Measurements from ENCODE around the gene FER1L5.
"Not testable (repeated sequence)": the region's sequence is repeated elsewhere in the genome, so short reads cannot be mapped to it uniquely, and the experiment has no call there.

Gene FER1L5

GRCh38 chr2:96633641-96634040, 8.9 kb upstream of the FER1L5 start:
- no peak for DNase-seq
- intact Hi-C loops (cut with DNase I): loop anchor here (10.0 kb wide), 1 partner anchor 131 kb away; the partner anchor contains the start of gene CNNM4

GRCh38 chr2:96636551-96637171, 5.9 kb upstream of the FER1L5 start:
- no peak for DNase-seq

GRCh38 chr2:96637385-96638143, 5.0 kb upstream of the FER1L5 start:
- intact Hi-C loops (cut with DNase I): loop anchor here (1.0 to 10.0 kb wide), 2 partner anchors 103 to 127 kb away; partner anchors contain the start of genes CNNM4 and LMAN2L
- peak; percentile 46 to 94 (median 64) for DNase-seq

More at GRCh38 chr2:96636551-96637171, 5.9 kb upstream of the FER1L5 start:
- intact Hi-C loops (cut with DNase I): loop anchor here (10.0 kb wide), 1 partner anchor 128 kb away; the partner anchor contains the start of gene CNNM4

GRCh38 chr2:96638144-96639121, 4.1 kb upstream of the FER1L5 start, which contains the start of gene KANSL3:
Gene KANSL3, minus strand, starts transcription at chr2:96638312. Its CDS starts 1,177 bp downstream, at chr2:96637135.
- peak; percentile 84 to 98 (median 88) for DNase-seq
- intact Hi-C loops (cut with DNase I): loop anchor here (1.0 to 10.0 kb wide), 2 partner anchors 102 to 126 kb away; partner anchors contain the start of genes CNNM4 and LMAN2L

- intact Hi-C loops (cut with DNase I): no loop called here
- DNase-seq: peak in 1 of 10 donors; percentile 10
Observed at GRCh38 chr2:96647681-96648080, 5.1 kb downstream of the FER1L5 start.

GRCh38 chr2:96648306-96648930, 5.9 kb downstream of the FER1L5 start:
- peak in 1 of 10 donors; percentile 24 for DNase-seq
- intact Hi-C loops (cut with DNase I): no loop called here

- no peak for DNase-seq
- intact Hi-C loops (cut with DNase I): no loop called here
Observed at GRCh38 chr2:96649342-96649741, 6.8 kb downstream of the FER1L5 start.

GRCh38 chr2:96651793-96652192, 9.2 kb downstream of the FER1L5 start:
- DNase-seq: no peak
- intact Hi-C loops (cut with DNase I): no loop called here

- DNase-seq; intact Hi-C loops (cut with DNase I): not testable (repeated sequence)
Observed at GRCh38 chr2:96654791-96655190, 12.2 kb downstream of the FER1L5 start.

GRCh38 chr2:96655526-96655925, 13.0 kb downstream of the FER1L5 start:
- peak in 1 of 10 donors; percentile 8 for DNase-seq
- intact Hi-C loops (cut with DNase I): no loop called here

- intact Hi-C loops (cut with DNase I): no loop called here
- DNase-seq: no peak
Observed at GRCh38 chr2:96656540-96656939, 14.0 kb downstream of the FER1L5 start.

- DNase-seq: peak in 2 of 10 donors; percentile 12 to 27
- intact Hi-C loops (cut with DNase I): no loop called here
Observed at GRCh38 chr2:96661324-96661723, 18.8 kb downstream of the FER1L5 start.

GRCh38 chr2:96662360-96662759, 19.8 kb downstream of the FER1L5 start:
- DNase-seq: peak in 1 of 10 donors; percentile 27
- intact Hi-C loops (cut with DNase I): no loop called here

- DNase-seq: peak in 1 of 10 donors; percentile 8
- intact Hi-C loops (cut with DNase I): no loop called here
Observed at GRCh38 chr2:96663177-96663576, 20.6 kb downstream of the FER1L5 start.

- peak in 1 of 10 donors; percentile 29 for DNase-seq
- intact Hi-C loops (cut with DNase I): no loop called here
Observed at GRCh38 chr2:96663829-96664228, 21.3 kb downstream of the FER1L5 start.

GRCh38 chr2:96664366-96664925, 21.9 kb downstream of the FER1L5 start:
- intact Hi-C loops (cut with DNase I): no loop called here
- DNase-seq: no peak

- intact Hi-C loops (cut with DNase I): no loop called here
- peak in 1 of 10 donors; percentile 66 for DNase-seq
Observed at GRCh38 chr2:96665083-96665569, 22.6 kb downstream of the FER1L5 start.

- intact Hi-C loops (cut with DNase I): not testable (repeated sequence)
- DNase-seq: peak in 1 of 10 donors; percentile 20
Observed at GRCh38 chr2:96665717-96666116, 23.2 kb downstream of the FER1L5 start.

GRCh38 chr2:96668771-96669170, 26.2 kb downstream of the FER1L5 start:
- intact Hi-C loops (cut with DNase I): no loop called here
- peak in 1 of 10 donors; percentile 43 for DNase-seq
